Thoracic aorta (tissue), 2 donors: ENCODE measurements around the gene MYL7. TPM values are rescaled to one million over a fixed set of nuclear protein-coding genes. Genes with fewer than 3 reads are reported as not detected.

Experiments
- ATAC-seq: fragments of 150-250 bp; one replicate; pipeline ENCODE4 v1.8.0; 2017; ENCODE audit warnings: low read depth; ENCODE audit not compliant: insufficient number of reproducible peaks, low FRiP score
- DNase-seq: peaks from one replicate; pipeline ENCODE4 v3.0.0-alpha.2; 2020; ENCODE audit warnings: low spot score
- H3K27ac ChIP-seq, 2 donors: fragments of 200-600 bp; sonication (generic); 1 replicate in 1 of 2; 2 replicates in 1 of 2; pipeline ENCODE4 v1.5.1; 2016; ENCODE audit warnings: mild to moderate bottlenecking in 2 of 2, moderate library complexity in 2 of 2
- H3K27me3 ChIP-seq: fragments of 200-600 bp; sonication (generic); replicated peaks from 2 replicates; pipeline ENCODE4 v1.6.0; 2016; ENCODE audit warnings: mild to moderate bottlenecking; ENCODE audit not compliant: insufficient read depth
- H3K36me3 ChIP-seq: fragments of 200-600 bp; sonication (generic); one replicate; pipeline ENCODE4 v1.5.1; 2016
- H3K4me1 ChIP-seq, 2 donors: fragments of 200-600 bp; sonication (generic); 1 replicate in 1 of 2; 2 replicates in 1 of 2; pipeline versions ENCODE4 v1.5.1 to v1.6.0; 2016; ENCODE audit warnings: low read depth in 2 of 2, mild to moderate bottlenecking in 1 of 2; ENCODE audit not compliant: control insufficient read depth in 1 of 2
- H3K4me3 ChIP-seq: fragments of 200-600 bp; sonication (generic); 2 replicates; pipeline ENCODE4 v1.5.1; 2016; ENCODE audit warnings: mild to moderate bottlenecking
- H3K9me3 ChIP-seq: fragments of 200-600 bp; sonication (generic); 2 replicates; pipeline ENCODE4 v1.5.1; 2016
- total RNA-seq, 2 donors: library from RNA; depleted of rRNA; stranded (reverse); fragments of >200 nt; gene quantifications; one replicate each; pipeline versions ENCODE4 v1.1.0 to v1.2.3, GENCODE V29; 2016
- TF ChIP-seq, protein P1 (sequence below): fragments of 200-600 bp; sonication (generic); IDR thresholded peaks from one replicate; pipeline ENCODE4 v1.5.1; 2019; ENCODE audit warnings: antibody characterized with exemption

The MYL7 gene
- total RNA-seq, 2 donors from 2014 or later, result not detected

DNA sequence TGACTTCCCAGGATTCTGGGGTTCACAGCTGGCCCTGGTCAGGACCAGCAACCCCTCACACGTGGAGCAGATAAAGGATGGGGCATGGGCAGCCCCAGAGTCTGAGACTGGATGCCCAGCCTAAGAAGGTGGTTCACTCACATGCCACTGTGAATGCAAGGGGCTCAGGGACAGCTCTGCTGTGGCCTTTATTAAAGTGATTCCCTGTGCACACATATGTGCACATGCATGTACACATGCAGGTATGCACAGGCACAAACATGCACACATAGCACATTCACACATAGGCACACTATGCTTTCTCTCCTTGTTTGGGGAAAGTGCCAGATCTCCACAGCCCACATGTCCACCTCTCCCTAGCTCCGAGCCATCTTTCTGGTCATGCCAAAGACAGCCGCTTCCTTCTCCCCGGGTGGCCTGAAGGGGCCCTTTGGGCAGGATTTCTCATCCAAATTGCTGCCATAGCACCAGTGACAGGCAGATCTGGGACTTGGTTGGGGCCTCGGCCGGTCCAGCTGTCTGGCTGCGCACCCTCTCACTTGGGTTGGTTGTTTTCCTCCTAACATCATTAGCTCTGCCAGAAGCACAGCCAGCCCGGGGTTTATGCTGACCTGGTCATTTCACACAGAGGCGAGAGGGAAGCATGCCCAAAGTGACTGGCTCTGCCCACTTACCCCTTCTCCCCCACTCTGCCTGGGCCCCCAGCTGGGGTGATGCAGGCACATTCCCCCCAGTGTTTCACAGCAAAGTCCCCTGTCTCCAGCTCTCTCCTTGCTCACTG is 46.7 kb upstream of the MYL7 start:
- H3K9me3 ChIP-seq, result no peaks in the 10 kb centered on the region
- H3K27ac ChIP-seq, result no peak overlapping the region
- TF ChIP-seq, protein P1, sequence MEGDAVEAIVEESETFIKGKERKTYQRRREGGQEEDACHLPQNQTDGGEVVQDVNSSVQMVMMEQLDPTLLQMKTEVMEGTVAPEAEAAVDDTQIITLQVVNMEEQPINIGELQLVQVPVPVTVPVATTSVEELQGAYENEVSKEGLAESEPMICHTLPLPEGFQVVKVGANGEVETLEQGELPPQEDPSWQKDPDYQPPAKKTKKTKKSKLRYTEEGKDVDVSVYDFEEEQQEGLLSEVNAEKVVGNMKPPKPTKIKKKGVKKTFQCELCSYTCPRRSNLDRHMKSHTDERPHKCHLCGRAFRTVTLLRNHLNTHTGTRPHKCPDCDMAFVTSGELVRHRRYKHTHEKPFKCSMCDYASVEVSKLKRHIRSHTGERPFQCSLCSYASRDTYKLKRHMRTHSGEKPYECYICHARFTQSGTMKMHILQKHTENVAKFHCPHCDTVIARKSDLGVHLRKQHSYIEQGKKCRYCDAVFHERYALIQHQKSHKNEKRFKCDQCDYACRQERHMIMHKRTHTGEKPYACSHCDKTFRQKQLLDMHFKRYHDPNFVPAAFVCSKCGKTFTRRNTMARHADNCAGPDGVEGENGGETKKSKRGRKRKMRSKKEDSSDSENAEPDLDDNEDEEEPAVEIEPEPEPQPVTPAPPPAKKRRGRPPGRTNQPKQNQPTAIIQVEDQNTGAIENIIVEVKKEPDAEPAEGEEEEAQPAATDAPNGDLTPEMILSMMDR, result no peak
- no peaks in the 10 kb centered on the region for H3K27me3 ChIP-seq
- no peaks in the 10 kb centered on the region for H3K36me3 ChIP-seq
- ATAC-seq, result no peak
- DNase-seq, result no peak
- no peaks in the 10 kb centered on the region for H3K4me1 ChIP-seq
- no peak overlapping the region for H3K4me3 ChIP-seq

DNA sequence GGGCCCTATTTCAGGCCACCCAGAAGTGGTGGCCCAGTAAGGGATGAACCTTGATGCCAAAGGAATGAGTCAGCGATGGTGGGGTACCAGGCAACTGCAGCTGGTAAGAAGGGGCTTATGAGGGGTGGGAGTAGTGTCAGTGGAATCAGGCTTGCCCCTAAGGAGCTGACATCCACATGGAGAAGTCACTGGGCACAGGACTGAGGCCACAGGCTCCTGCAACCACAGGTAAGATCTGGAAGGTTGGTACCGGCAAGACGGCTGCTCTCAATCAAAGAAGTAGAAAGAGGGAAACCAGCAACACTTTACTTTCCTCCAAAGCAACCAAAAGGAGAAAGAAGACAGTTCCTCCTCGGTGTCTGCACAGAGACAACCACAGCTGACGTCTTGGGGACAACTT is 45.6 kb upstream of the MYL7 start:
- no peaks in the 10 kb centered on the region for H3K9me3 ChIP-seq
- ATAC-seq (no peak), DNase-seq (no peak)
- H3K36me3 ChIP-seq, result no peaks in the 10 kb centered on the region
- no peaks in the 10 kb centered on the region for H3K27me3 ChIP-seq
- no peaks in the 10 kb centered on the region for H3K4me1 ChIP-seq
- H3K27ac ChIP-seq, result no peak overlapping the region
- TF ChIP-seq, protein P1, result no peak
- H3K4me3 ChIP-seq, result no peak overlapping the region

DNA sequence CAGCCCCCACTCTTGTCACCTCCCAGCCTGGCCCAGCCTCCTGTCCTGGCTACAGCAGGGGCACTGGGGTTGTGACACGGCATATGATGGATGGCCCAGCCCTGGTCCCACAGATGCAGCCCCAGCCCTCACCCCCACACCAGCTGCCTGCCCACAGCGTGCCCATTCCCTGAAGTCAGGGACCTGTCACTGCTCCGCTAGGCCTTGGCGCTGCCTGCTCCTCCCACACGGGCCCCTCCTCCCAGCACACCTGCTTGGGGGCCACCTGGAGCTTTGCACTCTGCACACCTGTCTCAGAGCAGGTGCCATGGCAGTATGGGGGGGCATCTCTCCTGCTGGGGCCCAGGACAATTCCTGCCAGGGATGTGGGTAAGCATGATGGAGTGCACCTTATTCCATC is 44.6 kb upstream of the MYL7 start:
- ATAC-seq, result no peak
- H3K36me3 ChIP-seq, result no peaks in the 10 kb centered on the region
- TF ChIP-seq, protein P1, result no peak
- H3K9me3 ChIP-seq, result no peaks in the 10 kb centered on the region
- H3K27me3 ChIP-seq, result no peaks in the 10 kb centered on the region
- no peak for DNase-seq
- H3K4me3 ChIP-seq, result no peak overlapping the region
- no peaks in the 10 kb centered on the region for H3K4me1 ChIP-seq
- H3K27ac ChIP-seq, result no peak overlapping the region

DNA sequence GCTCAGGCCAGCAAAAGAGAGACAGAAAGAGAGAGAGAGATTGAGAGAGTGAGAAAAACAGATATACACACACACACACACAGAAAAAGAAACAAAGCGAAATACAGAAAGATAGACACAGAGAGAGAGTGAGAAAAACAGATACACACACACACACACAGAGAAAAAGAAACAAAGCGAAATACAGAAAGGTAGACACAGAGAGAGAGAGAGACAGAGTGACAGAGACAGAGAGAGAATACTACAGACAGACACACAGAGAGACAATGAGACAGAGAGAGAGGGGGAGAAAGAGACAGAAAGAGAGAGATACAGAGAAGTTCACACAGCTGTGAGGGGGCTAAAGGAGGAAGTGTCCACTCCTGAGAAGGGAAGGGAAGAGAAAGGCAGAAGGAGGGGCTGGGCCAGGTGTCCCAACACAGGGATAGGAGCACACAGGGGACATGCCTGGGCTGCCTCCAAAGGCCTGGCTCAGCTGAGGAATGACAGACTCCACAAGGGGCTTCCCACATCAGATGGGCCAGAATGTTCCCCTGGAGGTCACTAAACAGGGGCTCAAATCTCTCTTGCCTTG is 43.8 kb upstream of the MYL7 start:
- no peaks in the 10 kb centered on the region for H3K27me3 ChIP-seq
- no peak for DNase-seq
- TF ChIP-seq, protein P1, result no peak
- no peaks in the 10 kb centered on the region for H3K9me3 ChIP-seq
- ATAC-seq, result no peak
- no peak overlapping the region for H3K27ac ChIP-seq
- H3K4me3 ChIP-seq, result no peak overlapping the region
- no peaks in the 10 kb centered on the region for H3K36me3 ChIP-seq
- H3K4me1 ChIP-seq, result no peaks in the 10 kb centered on the region

DNA sequence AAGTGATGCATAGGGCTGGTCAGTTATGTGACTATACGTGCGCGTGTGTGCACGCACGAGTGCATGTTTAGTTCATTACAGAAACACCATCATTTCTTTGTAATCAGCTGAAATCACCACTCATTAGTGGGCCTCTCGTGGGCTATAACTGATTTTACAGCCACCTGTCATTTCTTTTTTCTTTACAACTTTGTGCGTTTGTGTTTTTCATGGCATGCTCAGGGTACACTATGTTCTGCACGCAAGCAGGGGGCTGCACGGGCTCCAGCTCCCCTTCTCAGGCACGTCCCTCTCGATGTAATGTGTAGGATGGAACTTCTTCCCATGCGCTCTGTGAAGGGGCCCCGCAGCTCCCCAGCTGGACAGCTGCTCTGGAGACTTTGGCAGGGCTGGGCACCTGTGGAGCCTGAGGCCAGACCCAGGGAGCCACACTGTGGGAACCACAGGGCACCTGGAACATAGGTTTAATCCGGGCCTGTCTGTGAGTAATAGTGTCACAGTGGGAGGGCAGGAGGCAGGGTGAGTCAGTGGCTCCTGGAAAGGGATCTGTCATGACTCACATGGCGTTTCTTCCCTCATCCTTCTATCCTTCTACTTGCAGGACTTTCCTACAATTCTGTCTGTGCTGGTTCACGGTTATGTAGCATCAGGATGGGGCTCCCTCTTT is 43.2 kb upstream of the MYL7 start:
- TF ChIP-seq, protein P1, result no peak
- no peak for ATAC-seq
- Histone ChIP-seq H3K27me3 (no peaks in the 10 kb centered on the region), H3K27ac (no peak overlapping the region), H3K9me3 (no peaks in the 10 kb centered on the region), H3K36me3 (no peaks in the 10 kb centered on the region), H3K4me3 (no peak overlapping the region), H3K4me1 (no peaks in the 10 kb centered on the region)
- no peak for DNase-seq
